H1 (cell line): ENCODE results near the gene UQCRC2. TPM values are rescaled to one million over a fixed set of nuclear protein-coding genes. Genes with fewer than 3 reads are reported as not detected.
A peak's percentile ranks its signal among the peaks of the same experiment; 100 is the strongest.

ENCODE experiments used
- CTCF ChIA-PET: fragments of 300-600 bp; sonication (Branson Sonifier 250); formaldehyde crosslinking; loops from one replicate; lab custom pipeline; 2021; ENCODE audit not compliant: partially characterized antibody; lab: Charles Lee
- POLR2A ChIA-PET: fragments of 300-600 bp; sonication (Branson Sonifier 250); formaldehyde crosslinking; loops from one replicate; lab custom pipeline; 2021; ENCODE audit warnings: inconsistent platforms; ENCODE audit not compliant: partially characterized antibody; lab: Charles Lee
- DNase-seq, 2 experiments: peaks; one replicate each; pipeline versions ENCODE4 v3.0.0 to v3.0.0-alpha.2; 2010 to 2022; ENCODE audit warnings: low spot score in 2 of 2, low read depth in 1 of 2, mixed read lengths in 1 of 2
- FAIRE-seq: peaks from 2 replicates; lab custom pipeline; 2011; peaks lifted over from hg19 to GRCh38; lab: Jason Lieb, UNC
- H2AFZ ChIP-seq: 2 replicates; pipeline ENCODE4 v1.8.1; 2012; ENCODE audit warnings: low read length, inconsistent platforms
- H2AK5ac ChIP-seq: 2 replicates; pipeline ENCODE4 v1.6.1; 2013; ENCODE audit warnings: low read depth, low read length
- H2BK120ac ChIP-seq: replicated peaks from 2 replicates; pipeline ENCODE3; 2013; ENCODE audit warnings: low read depth, low read length, inconsistent platforms
- H2BK12ac ChIP-seq: 2 replicates; pipeline ENCODE4 v1.6.1; 2013; ENCODE audit warnings: low read depth, low read length
- H2BK15ac ChIP-seq: 2 replicates; pipeline ENCODE4 v1.6.1; 2013; ENCODE audit warnings: low read length
- H2BK20ac ChIP-seq: 2 replicates; pipeline ENCODE4 v1.6.1; 2013; ENCODE audit warnings: low read length
- H2BK5ac ChIP-seq: 2 replicates; pipeline ENCODE4 v1.6.1; 2013; ENCODE audit warnings: low read depth, low read length
- H3K14ac ChIP-seq: 2 replicates; pipeline ENCODE4 v1.6.1; 2013; ENCODE audit warnings: inconsistent platforms; ENCODE audit not compliant: insufficient read length
- H3K18ac ChIP-seq: 2 replicates; pipeline ENCODE4 v1.6.1; 2013; ENCODE audit warnings: low read length; ENCODE audit errors: extremely low read depth
- H3K23ac ChIP-seq: 2 replicates; pipeline ENCODE4 v1.6.1; 2013; ENCODE audit warnings: inconsistent platforms; ENCODE audit not compliant: insufficient read length
- H3K23me2 ChIP-seq: 2 replicates; pipeline ENCODE4 v1.6.1; 2013; ENCODE audit warnings: low read depth, low read length
- H3K27ac ChIP-seq: 2 replicates; pipeline ENCODE4 v1.6.1; 2011; ENCODE audit warnings: low read depth, low read length, inconsistent platforms
- H3K27me3 ChIP-seq, 4 experiments: replicated peaks in 1 of 4; 1 replicate in 1 of 4; 2 replicates in 3 of 4; pipeline versions ENCODE4 v1.6.1 to v1.8.1; 2011 to 2013; ENCODE audit warnings: low read length in 3 of 4, mild to moderate bottlenecking in 3 of 4, inconsistent platforms in 2 of 4, mixed read lengths in 2 of 4, moderate library complexity in 1 of 4; ENCODE audit not compliant: control insufficient read depth in 3 of 4, insufficient read depth in 3 of 4; ENCODE audit errors: extremely low read depth in 1 of 4
- H3K36me3 ChIP-seq, 4 experiments: 2 replicates each; pipeline versions ENCODE4 v1.6.1 to v1.8.1; 2011 to 2013; ENCODE audit warnings: mild to moderate bottlenecking in 4 of 4, low read length in 3 of 4, moderate library complexity in 2 of 4, control low read depth in 1 of 4, inconsistent platforms in 1 of 4; ENCODE audit not compliant: insufficient read depth in 4 of 4, control insufficient read depth in 2 of 4
- H3K4ac ChIP-seq: replicated peaks from 2 replicates; pipeline ENCODE3; 2013; ENCODE audit warnings: low read length, low read depth, mixed read lengths, inconsistent platforms; ENCODE audit not compliant: insufficient read length
- H3K4me1 ChIP-seq, 4 experiments: replicated peaks in 1 of 4; 1 replicate in 1 of 4; 2 replicates in 3 of 4; pipeline versions ENCODE4 v1.6.1 to v1.8.1; 2011 to 2013; ENCODE audit warnings: low read length in 3 of 4, inconsistent platforms in 2 of 4, mixed read lengths in 1 of 4; ENCODE audit not compliant: insufficient read depth in 4 of 4, control insufficient read depth in 3 of 4
- H3K4me2 ChIP-seq, 2 experiments: 2 replicates each; pipeline versions ENCODE4 v1.6.1 to v1.8.1; 2011 to 2013; ENCODE audit warnings: low read depth in 2 of 2, low read length in 2 of 2, control low read depth in 1 of 2, inconsistent platforms in 1 of 2, mild to moderate bottlenecking in 1 of 2; ENCODE audit not compliant: insufficient read depth in 1 of 2
- H3K4me3 ChIP-seq, 4 experiments: fragments of 200-600, 300-600 bp in 1 of 4; sonication (generic), shearing (Covaris generic), sonication (Bioruptor Twin) in 1 of 4; 2 replicates each; pipeline versions ENCODE4 v1.5.1 to v1.8.1; 2011 to 2016; ENCODE audit warnings: low read length in 4 of 4, low read depth in 3 of 4, control low read depth in 2 of 4, inconsistent platforms in 2 of 4, mild to moderate bottlenecking in 2 of 4, mixed read lengths in 1 of 4, moderate library complexity in 1 of 4; ENCODE audit not compliant: insufficient read depth in 2 of 4; ENCODE audit errors: extremely low read depth in 1 of 4
- H3K56ac ChIP-seq: replicated peaks from 2 replicates; pipeline ENCODE3; 2013; ENCODE audit warnings: low read depth, mild to moderate bottlenecking, mixed read lengths, low read length, inconsistent platforms; ENCODE audit not compliant: insufficient read length
- H3K79me1 ChIP-seq: 2 replicates; pipeline ENCODE4 v1.6.1; 2013; ENCODE audit warnings: low read depth, low read length, control low read depth
- H3K79me2 ChIP-seq, 2 experiments: 2 replicates each; pipeline versions ENCODE4 v1.6.1 to v1.8.1; 2012 to 2013; ENCODE audit warnings: low read length in 2 of 2, mild to moderate bottlenecking in 2 of 2, inconsistent platforms in 1 of 2; ENCODE audit not compliant: insufficient read depth in 2 of 2, control insufficient read depth in 1 of 2
- H3K9ac ChIP-seq, 4 experiments: replicated peaks in 1 of 4; 1 replicate in 1 of 4; 2 replicates in 3 of 4; pipeline versions ENCODE4 v1.6.1 to v1.8.1; 2011 to 2013; ENCODE audit warnings: low read depth in 3 of 4, low read length in 3 of 4, control low read depth in 2 of 4, mild to moderate bottlenecking in 2 of 4, moderate library complexity in 2 of 4, inconsistent platforms in 1 of 4; ENCODE audit errors: extremely low read depth in 1 of 4
- H3K9me3 ChIP-seq, 2 experiments: 2 replicates each; pipeline versions ENCODE4 v1.6.1 to v1.8.1; 2012 to 2013; ENCODE audit warnings: mild to moderate bottlenecking in 2 of 2, moderate library complexity in 2 of 2, control low read depth in 1 of 2, inconsistent platforms in 1 of 2, low read depth in 1 of 2, low read length in 1 of 2, mixed read lengths in 1 of 2; ENCODE audit not compliant: insufficient read depth in 2 of 2
- H4K20me1 ChIP-seq, 2 experiments: replicated peaks in 1 of 2; 2 replicates each; pipeline versions ENCODE3 to v1.8.1; 2011 to 2013; ENCODE audit warnings: inconsistent platforms in 2 of 2, low read length in 2 of 2, mild to moderate bottlenecking in 1 of 2; ENCODE audit not compliant: insufficient read depth in 2 of 2, control insufficient read depth in 1 of 2
- H4K5ac ChIP-seq: 2 replicates; pipeline ENCODE4 v1.6.1; 2013; ENCODE audit warnings: low read length, low read depth, mixed read lengths, inconsistent platforms; ENCODE audit not compliant: insufficient read length
- H4K8ac ChIP-seq: 2 replicates; pipeline ENCODE4 v1.8.0; 2013; ENCODE audit warnings: mild to moderate bottlenecking, moderate library complexity, low read length, inconsistent platforms; ENCODE audit not compliant: insufficient read depth; ENCODE audit errors: extremely low read depth
- H4K91ac ChIP-seq: replicated peaks from 2 replicates; pipeline ENCODE3; 2013; ENCODE audit warnings: low read length, mixed read lengths, inconsistent platforms; ENCODE audit not compliant: insufficient read length
- CTBP2 ChIP-seq: IDR thresholded peaks from 2 replicates; pipeline ENCODE4 v1.7.0; 2011; ENCODE audit warnings: borderline replicate concordance, mild to moderate bottlenecking, moderate library complexity, mixed read lengths, low read length; ENCODE audit not compliant: insufficient read depth, insufficient read length
- MAX ChIP-seq: IDR thresholded peaks from 2 replicates; pipeline ENCODE4 v1.6.1; 2012; ENCODE audit warnings: inconsistent platforms
- polyA plus RNA-seq, 7 experiments: library from polyadenylated mRNA; depleted of rRNA in 3 of 7; stranded (reverse) in 5 of 7; unstranded in 2 of 7; fragments of >200 nt in 5 of 7; fragments of 200-250 nt in 2 of 7; gene quantifications; 1 replicate in 5 of 7; 2 replicates in 1 of 7; 4 replicates in 1 of 7; pipeline versions ENCODE4 v1.2.1 to v1.2.3, GENCODE V29; 2011 to 2013; ENCODE audit warnings: missing spikeins in 2 of 7, mixed read lengths in 2 of 7
- total RNA-seq: library from RNA; stranded (reverse); fragmentation: NEBNext Ultra II Directional; extraction: Animal tissue kit (Norgen Biotek cat#: 25700); gene quantifications from 2 replicates; pipeline ENCODE4 v1.2.1, GENCODE V29; 2021

UQCRC2 gene
- total and polyA plus RNA-seq, 2 of the 8 experiments (the other 6 are each of a cell fraction or from before 2014, with no cell fraction given), result 94.4 to 182 TPM

- no peak for TF ChIP-seq CTBP2
Observed at GRCh38 chr16:21984062-21984461, 30.9 kb downstream of the UQCRC2 start (continued).

- H2BK20ac ChIP-seq, result 0 out of 2 replicates have a peak overlapping the region, but pooled peaks have one; percentile 13
- no peaks in the 10 kb centered on the region for H3K27me3 ChIP-seq
- no peaks in the 10 kb centered on the region for H3K9me3 ChIP-seq
- TF ChIP-seq MAX, result no peak
- H4K5ac ChIP-seq, result no peak overlapping the region
- no peak overlapping the region for H2AK5ac ChIP-seq
- no peak overlapping the region for H3K56ac ChIP-seq
- no peak overlapping the region for H3K4me2 ChIP-seq
- no peak overlapping the region for H4K8ac ChIP-seq
- POLR2A ChIA-PET, result no interaction called here
- no peaks in the 10 kb centered on the region for H4K20me1 ChIP-seq
- H3K23me2 ChIP-seq, result no peaks in the 10 kb centered on the region
- DNase-seq (no peak), FAIRE-seq (no peak)
- no peak overlapping the region for H3K9ac ChIP-seq
- no peak overlapping the region for H3K18ac ChIP-seq
- H2BK15ac ChIP-seq, result no peak overlapping the region
- H3K4me3 ChIP-seq, result no peak overlapping the region
- no peak overlapping the region for H2BK120ac ChIP-seq
- no peak overlapping the region for H4K91ac ChIP-seq
- no peak overlapping the region for H2BK5ac ChIP-seq
- CTCF ChIA-PET, result interaction anchor here (1.4 kb wide), 1 partner anchor 203 kb away, joined by 4 read pairs; no protein-coding TSS in a partner anchor
- no peak overlapping the region for H3K4ac ChIP-seq
- H3K27ac ChIP-seq, result no peak overlapping the region
- H2BK12ac ChIP-seq, result no peak overlapping the region
- no peaks in the 10 kb centered on the region for H3K79me2 ChIP-seq
- no peak overlapping the region for H3K14ac ChIP-seq
- H3K36me3 ChIP-seq, result peaks cover 11 to 37% (median 26%) of the 10 kb centered on the region in 4 experiments
- H3K79me1 ChIP-seq, result no peaks in the 10 kb centered on the region; the same call in 1 of the 2 replicates
- H3K4me1 ChIP-seq, result peaks cover 0 to 2% (median 0%) of the 10 kb centered on the region in 4 experiments; a peak in 1 of 7 replicates
- H3K23ac ChIP-seq, result no peak overlapping the region
- no peak overlapping the region for H2AFZ ChIP-seq
Observed at GRCh38 chr16:21985524-21985923, 32.4 kb downstream of the UQCRC2 start.
